ENCODE results near the gene TOP3B.

Gene TOP3B

DNA sequence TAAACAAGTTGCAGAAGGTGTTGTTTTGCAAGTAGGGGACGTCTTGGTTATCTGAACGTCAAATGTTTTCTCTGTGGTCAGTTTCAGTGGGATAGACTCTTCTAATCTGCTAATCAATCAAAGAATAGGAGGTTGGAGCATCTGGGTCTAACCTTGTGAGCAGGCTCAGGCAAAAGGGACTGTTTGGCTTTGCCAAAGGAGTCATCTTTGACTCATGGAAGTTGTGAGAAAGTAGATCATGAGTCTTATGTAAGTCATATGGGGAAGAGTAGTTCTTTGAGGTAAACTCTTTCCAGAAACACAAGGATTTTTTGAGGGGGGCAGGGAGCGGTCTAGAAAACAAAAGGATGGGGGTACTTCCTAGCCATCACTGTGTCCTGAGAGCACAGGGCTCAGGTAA, 27.1 kb upstream of the TOP3B start:
- DNase-seq, result no peak

DNA sequence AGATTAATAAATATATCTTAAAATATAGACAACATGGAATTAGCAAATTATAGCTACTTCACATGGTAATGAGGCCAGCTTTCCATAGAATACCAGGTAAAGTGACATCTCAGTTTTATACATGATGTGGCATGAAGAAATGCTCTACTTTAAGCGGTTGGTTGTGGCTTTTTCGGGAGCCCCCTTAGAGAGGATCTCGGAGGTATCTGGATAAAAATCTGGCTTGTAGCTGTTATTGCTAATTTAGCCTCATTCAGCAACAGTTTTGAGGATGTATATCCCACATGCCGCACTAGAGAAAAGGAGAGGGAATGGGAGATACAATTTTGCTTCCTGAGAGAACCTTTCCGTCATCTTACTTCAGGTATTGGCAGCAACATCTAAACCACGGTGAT, 24.0 kb upstream of the TOP3B start:
- no peak for DNase-seq

DNA sequence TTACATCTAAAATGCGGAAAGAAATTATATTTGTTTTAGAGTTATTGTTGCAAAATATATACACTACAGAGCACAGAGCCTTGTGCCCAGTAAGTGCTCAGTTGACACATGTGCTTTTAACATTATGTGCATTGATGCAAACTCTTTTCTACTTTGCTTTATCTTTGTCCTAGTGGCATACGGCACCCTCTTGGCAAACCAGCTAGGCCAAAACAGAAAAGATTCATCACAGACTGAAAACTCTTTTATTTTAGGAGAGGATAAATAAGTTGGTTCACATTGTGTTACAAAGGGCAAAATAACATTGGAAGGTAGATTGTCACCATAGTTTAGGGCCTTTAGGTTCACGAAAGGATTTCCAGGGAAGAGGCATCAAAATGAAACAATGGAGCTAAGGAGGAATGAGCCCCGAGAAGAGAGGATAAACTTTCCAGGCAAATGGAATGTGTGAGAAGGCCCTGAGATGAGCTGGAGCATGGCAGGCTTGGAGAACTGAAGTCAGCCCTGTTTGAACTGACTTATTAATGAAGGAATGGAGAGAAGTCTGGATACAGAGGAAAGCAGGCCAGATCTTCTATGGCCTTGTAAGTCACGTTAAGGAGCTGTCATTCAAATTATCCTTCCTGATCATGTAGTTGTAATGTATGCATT, 23.5 kb upstream of the TOP3B start:
- no peak for DNase-seq

DNA sequence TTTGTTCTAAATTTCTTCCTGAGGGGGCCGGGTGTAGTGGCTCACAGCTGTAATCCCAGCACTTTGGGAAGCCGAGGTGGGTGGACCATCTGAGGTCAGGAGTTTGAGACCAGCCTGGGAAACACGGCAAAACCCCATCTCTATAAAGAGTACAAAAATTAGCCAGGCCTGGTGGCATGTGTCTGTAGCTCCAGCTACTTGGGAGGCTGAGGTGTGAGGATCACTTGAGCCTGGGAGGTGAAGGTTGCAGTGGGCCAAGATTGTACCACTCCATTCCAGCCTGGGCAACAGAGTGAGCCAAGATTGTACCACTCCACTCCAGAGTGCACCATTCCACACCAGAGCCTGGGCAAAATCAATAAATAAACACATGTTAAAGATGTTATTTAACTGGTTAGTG, 20.6 kb upstream of the TOP3B start:
- no peak for DNase-seq

DNA sequence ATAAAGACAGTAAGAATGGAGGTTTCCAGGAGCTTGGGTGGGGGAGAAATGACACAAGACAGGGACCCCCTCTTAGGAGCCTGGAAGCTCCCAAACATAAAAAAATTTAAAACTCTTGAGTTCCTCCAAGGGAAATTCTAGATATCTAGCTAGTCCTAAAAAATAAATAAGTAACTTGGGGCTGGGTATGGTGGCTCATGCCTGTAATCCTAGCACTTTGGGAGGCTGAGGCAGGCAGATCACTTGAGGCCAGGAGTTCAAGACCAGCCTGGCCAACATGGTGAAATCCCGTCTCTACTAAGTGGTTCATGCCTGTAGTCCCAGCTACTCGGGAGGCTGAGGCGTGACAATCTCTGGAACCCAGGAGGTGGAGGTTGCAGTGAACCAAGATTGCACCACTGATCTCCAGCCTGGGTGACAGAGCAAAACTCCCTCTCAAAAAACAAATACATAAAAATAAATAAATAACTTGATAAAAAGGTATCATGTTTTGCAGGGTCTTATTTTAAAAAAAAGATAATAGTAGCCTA, 20.0 kb upstream of the TOP3B start:
- no peak for DNase-seq

DNA sequence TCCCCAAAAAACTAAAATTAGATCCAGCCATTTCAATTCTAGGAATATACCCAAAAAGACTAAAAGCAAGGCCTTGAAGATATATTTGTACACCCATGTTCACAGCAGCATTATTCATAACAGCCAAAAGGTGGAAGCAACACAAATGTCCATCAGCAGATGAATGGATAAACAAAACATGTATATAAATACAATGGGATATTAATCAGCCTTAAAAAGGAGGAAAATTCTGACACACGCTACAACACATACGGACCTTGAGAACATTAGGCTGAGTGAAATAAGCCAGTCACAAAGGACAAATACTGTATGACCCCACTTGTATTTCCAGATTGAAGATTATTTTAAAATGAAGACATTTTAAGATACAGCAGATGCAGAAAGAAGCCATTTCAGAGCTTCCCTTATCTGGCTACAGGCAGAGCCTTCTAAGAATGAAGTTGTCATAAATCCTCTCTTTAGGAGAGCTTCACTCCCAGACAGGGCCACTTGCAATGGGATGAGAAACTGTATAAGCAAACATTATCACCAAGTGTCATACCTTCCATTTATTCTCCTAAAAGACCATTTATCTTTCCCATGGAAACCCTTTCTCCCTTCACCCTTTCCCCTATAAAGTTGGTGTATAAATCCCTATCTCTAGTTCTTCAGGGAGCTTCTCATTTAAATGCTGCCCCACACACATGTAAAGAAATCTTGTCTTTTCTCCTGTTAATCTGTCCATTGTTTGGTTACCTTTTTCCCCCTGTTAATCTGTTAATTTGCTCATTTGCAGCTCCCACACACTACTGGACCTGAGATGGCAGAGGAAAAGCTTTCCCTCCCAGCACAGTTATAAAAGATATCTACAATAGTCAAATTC, 19.3 kb upstream of the TOP3B start:
- no peak for DNase-seq

DNA sequence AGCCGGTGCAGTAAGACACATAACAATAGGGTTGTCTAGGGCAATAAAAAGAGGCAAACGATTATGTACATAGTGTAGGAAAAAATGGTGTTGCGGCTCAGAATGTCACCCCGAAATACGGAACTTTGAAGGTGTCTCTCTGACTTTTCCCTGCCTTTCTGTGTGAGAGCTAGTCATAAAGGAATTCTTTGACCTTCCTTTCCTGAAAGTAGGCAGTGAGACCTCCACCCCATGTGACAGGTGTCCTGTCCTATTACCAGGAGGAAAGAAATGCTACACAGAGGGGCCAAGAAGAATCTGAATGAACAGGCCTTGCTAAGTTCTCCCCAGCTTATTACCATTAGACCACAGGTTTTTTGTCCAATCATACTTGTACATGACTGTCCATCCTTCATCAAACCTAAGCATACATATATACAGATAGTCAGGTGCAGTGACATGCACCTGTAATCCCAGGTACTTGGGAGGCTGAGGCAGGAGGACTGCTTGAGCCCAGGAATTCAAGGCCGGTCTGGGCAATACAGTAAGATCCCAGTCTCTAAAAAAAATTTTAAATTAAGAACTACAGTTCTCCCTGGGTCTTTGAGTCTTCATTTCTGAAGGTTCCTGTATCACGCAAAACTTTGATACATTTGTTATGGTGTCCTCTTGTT, 16.1 kb upstream of the TOP3B start:
- DNase-seq, result no peak

DNA sequence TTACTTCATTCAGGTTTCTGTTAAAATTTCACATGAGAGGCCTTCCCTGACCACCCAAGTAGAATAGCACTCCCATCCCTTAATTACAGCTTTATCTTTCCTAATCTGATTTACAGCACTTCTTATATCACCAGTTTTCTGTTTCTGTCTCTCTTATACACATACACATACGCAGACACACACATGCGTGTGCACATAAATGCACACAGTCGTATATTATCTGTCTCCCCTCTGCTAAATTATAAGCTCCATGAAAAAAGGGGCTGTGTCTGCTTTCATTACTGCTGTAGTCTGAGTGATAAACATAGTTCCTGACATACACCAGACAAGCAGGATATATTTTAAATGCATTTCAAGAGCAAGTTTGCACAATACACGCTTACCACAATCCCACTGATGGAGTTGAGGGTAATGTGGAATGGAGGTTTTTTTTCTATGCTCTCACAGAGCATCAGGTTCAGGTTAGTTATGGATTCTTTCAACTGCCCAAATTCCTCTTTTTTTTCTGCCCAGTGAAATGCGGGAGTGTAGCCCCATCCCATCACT, 13.7 kb upstream of the TOP3B start:
- no peak for DNase-seq

DNA sequence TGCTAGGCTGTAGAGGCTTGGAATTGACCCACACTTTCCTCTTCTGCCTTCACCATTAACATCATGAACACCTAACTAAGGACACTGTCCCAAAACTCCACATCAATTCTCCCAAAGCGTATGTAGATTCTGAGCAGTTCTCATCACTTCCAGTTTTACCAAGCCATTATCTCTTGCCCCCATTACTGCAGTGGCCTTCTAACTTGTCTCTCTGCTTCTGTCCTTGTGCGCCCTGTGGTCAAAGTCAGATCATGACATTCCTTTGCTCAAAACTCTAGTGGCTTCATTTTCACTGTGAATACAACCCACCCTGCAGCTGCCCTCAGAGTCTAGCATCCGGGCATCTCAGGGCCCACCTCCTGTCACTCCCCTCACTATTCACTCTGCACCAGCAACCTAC, 13.1 kb upstream of the TOP3B start:
- DNase-seq, result no peak

DNA sequence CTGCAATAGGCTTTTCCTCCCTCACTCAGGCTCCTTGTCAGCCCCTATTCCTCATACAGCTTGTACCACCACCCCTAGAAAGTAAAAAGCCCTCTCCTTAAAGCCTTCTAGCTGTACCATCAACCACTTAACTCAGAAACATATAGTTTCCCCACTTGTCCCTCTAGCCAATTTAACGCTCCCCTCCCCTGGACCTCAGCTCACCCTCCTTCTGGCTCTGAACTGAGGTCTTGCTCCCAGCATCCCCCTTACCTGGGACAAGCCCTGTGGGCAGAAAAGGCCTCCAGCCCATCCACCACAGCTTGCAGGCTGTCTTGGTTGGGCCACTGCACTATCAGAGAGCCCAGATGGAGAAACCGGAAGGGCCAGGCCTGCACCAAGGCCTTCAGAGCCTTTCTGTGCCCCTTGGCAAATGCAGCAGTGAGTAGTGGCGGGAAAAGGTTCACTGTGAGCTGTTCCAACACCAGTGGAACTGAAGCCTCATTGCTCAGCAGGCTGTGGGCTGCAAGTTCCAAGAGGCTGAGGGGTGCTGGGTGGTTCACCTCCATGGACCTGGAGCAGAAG, 12.4 kb upstream of the TOP3B start:
- no peak for DNase-seq

DNA sequence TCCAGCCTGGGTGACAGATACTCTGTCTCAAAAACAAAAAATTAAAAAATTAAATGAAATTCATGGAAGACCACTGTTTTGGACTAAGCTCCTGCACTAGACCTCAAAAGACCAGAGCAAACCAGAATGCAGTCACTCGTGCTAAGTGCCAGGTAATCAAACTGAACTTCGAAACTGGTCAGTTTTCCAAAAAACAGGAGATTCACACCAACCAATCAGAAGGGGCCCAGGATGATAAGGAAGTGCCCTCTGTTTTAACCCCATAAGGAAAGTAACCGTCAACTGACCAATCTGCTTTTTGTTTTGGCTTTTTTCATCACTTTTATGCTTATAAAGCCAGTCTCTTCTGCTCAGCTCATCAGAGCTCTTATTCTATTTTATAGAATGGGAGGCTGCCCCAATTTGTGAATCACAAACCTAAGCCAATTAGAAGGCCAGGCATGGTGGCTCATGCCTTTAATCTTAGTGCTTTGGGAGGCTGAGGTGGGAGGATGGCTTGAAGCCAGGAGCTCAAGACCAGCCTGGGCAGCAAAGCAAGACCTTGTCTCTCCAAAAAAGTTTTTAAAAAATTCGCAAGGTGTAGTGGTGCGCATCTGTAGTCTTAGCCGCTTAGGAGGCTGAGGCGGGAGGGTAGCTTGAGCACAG, 10.1 kb upstream of the TOP3B start:
- DNase-seq, result no peak

DNA sequence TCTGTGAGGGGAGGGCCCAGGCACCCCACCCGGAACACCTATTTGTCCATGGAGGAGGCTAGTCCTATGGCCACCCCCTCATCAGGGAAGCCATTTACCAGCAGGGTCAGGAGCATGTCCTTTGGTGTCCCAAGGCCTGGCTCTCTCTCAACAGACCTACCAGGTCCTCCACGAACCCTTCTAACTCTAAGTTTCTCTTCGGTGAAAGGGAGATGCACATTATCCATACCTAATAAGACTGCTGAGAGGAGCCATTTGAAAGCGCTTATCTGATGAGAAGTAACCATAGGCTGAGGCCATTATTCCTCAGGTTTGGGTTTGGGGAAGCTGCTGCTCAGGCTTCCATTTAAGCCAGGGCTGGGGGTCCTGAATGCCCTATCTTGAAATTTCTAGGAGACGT, 9.2 kb upstream of the TOP3B start:
- no peak for DNase-seq

DNA sequence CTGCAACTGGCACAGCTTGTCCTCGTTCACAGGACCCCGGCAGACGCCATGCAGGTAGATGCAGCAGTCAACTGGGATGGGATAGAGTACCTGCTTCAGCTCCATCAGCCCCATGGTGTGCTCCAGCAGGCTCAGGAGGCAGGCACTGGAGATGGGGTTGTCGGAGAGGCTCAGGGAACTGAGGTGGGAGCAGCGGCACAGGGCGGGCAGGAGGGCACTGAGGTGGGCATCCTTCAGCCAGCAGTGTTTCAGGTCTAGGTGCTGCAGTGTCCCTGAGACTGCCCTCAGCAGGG, 8.7 kb upstream of the TOP3B start:
- no peak for DNase-seq

DNA sequence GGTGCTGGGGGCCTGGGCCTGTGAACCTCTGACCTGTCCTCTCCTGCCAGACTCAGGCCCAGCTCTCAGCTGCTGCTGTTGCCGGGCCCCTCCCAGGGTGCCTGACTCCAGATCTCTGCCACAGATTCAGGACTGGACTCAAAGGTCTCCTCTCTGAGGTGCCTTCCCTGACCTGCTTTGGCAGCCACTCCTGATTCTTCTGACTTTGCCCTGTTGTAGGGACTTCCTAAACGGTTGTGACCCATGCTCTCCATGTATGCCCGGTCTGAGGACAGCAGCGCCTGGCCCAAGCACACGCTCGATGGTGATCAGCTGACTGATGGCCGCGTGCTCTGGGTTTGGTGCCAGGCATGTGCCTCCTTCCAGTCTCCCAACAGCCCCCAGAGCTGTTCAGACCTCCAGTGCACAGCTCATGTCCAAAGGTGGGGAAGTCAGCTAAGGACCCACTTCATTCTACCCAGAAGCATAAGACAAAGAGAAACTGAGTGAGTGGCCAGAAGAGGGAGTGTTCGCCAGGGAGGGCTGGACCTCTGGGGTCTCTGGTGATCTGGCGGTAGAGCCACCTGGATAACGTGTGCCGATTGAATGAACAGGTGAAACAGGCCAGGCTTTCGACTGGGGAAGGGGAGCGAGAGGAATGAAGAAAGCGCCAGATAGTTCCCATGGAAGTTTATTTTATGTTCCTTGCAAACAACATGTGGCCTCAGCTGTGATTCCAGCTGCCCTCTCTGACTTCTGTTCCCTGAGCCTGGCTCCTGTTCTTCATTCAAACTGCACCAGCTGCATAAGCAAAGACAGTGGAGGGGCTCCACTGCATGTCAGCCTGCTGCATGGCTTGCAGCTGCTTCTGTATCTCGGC, 8.1 kb upstream of the TOP3B start:
- DNase-seq, result no peak

DNA sequence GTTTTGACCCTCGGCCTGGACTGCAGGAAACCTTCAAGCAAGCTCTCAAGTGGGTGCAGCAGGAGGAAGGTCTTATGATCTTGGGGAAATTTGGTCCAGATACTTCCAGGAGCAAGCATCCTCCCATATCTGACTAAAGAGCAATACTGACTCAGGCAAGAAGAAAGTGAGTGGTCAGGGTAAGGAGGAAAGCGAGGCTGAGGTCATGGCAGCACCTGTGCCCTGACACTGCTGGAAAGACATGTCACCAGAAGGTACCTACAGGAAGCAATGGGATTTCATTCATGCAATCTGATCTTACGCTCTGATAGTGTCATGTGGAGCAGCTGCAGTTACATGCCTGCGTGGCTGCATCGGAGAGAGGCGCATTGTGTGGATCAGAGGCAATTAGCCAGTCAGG, 6.5 kb upstream of the TOP3B start:
- DNase-seq, result no peak

DNA sequence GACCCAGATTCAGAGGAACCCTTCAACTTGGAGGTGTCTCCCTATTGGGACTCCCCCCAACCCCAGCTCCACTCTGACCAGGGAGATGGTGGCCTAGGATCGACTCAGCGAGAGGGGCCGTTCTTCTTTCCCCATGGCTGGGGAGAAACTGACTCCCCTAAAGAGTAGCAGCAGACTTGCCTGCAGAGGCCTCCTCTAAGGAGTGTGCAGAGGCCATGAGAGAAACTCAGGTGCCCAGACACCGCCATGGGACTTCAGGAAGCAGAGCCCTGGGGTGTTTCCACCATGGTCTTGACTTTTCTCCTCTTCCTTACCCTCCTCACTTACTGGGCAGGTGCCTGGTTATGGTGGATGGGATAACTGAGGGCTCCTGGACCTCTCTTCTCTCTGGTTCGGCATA, 2.6 kb upstream of the TOP3B start:
- no peak for DNase-seq

DNA sequence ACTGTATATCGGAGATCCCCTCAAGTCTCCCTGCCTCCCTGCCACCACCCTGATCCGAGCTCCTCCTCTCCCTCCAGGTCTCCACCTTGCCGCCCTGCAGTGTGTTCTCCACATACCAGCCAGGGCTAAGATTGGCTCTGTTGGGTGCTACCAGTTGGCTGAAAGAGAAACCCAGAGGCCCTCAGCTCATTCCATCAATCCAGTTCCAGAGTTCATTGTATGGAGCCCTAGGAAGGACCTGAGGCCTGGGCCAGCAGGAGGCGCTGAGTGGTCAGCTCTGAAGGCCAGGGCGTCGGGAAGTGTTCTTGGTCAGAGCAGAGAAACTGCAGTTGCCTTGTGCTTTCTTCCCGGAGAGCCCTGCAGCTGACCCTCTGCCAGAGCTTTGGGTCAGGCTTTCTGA, 2.2 kb upstream of the TOP3B start:
- peak; percentile 18 for DNase-seq

DNA sequence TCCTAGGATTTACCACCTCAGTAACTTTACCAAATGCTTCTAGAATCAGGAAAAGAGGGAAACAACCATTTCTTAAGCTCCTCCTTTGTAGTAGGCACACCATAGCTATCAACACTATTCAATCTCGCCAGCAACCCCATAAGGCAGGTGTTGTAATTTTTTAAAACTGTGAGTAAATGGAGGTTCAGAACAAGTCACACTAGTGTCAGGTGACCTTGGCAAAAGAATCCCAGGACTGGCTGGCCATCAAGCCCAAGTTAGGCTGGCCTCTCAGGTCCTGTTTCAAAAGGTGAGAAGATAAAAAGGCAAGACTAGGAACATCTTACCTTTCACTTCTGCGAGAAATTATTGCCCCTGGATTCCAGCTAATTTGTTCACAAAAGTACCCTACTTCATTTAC, 713 bp downstream of the TOP3B start:
- DNase-seq, result peak; percentile 9

DNA sequence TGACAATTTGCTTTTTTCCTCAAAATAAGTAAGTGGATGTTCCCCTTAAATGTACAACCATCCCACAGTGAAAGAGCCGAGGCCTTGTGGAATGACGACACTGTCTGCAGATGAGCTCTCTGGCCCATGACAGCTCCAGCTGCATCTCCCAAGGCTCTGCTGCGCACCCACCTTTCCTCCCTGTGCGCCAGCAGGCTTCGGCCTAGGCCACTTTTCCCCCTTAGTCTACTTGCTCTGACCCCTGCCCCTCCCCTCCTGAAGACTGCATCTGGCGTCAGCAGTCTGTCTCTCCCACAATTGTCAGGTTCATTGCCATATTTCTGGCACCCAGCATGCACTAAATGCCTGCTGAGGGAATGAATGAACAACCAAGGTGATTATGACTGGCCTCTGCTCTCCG, 2.0 kb downstream of the TOP3B start:
- no peak for DNase-seq

DNA sequence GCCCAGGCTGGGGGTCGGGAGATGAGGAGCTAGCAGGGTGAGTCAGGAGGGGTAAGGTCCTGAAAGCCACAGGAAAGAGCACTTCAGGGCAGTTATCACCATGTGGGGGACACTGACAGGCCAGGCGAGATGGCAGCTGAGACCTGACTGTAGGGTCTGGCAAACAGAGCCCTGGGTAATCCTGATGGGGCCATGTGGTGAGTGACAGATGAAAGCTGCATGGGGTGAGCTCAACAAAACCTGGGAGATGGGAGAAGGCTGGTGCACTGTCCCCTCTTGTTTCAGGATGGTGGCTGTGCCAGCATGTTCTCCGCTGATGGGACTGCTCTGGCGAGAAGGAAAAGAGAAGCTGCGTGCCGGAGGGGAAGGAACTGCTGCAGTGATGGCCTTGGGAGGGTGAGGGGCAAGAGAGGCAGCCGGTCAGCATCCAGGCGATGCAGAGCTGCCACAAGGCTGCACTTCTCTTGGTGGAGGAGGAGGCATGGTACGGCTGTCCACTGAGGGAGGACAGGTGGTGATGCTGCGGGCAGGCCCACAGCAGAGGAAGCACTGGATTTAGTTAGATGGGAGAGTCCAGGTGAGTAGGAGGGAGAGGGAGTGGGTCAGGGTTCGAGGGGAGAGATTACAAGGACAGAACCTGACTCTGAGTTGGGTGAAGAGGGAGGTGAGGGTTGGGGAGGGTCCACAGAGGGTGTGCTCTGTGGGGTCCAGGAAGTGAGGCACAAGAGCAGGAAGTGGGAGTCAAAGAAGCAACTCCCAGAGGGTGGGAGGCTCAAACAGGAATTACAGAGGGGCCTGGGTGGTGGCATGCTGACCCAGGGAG, 3.8 kb downstream of the TOP3B start:
- no peak for DNase-seq

DNA sequence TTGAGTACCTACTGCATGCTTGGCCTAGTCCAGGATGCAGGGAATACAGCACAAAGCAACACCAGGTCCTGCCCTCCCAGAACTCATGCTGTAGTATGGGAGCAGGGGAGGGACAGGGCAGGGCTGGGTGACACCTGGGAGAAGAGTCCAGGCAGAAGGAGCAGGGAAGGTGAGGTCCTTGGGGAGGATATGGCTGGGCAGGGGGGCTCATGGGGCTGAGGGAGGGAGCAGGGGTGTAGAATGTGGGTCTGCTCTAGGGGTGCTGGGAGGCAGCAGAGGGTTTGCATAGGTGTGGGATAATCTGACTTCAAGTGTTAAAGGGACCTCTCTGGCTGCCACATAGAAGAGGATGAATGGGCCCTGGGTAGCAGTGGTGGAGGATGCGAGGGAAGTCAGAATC, 4.8 kb downstream of the TOP3B start:
- DNase-seq, result no peak

All from hematopoietic multipotent progenitor cell treated with erythropoietin and hydrocortisone succinate and interleukin-3 and kit ligand, for 8 days (in vitro differentiated cells).